DMS 273 (cell line): ENCODE data around the gene RIBC2.
"Not testable (repeated sequence)": the region's sequence is repeated elsewhere in the genome, so short reads cannot be mapped to it uniquely, and the experiment has no call there.

Experiments used
- DNase-seq: peaks from one replicate; lab custom pipeline; 2025; ENCODE audit not compliant: unreplicated experiment; lab: John Stamatoyannopoulos, UW

RIBC2 gene

GRCh38 chr22:45413368-45414211 is at the start of gene RIBC2, which contains the start of gene SMC1B:
Gene RIBC2 (plus strand): TSS chr22:45413693. CDS start chr22:45413887, 194 bp downstream.
Gene SMC1B (minus strand): TSS chr22:45413599. CDS start chr22:45413567, 32 bp downstream.
- DNase-seq, result peak; percentile 96

DNA sequence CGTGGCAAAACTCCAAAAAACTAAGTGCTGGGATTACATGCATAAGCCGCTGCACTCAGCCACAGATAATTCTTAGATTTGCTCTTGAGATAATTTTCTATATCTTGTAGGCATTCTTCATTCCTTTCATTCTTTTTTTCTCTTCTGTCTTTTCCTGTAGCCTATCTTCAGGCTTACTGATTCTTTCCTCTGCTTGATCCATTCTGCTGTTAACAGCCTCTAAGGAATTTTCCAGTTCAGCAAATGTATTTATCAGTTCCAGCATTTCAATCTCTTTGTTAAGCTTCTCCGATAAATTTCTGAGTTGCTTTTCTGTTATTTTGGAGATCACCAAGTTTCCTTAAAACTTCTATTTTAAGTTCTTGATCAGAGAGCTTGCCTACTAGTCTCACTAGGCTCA is 46.8 kb upstream of the RIBC2 start:
- no peak for DNase-seq

DNA sequence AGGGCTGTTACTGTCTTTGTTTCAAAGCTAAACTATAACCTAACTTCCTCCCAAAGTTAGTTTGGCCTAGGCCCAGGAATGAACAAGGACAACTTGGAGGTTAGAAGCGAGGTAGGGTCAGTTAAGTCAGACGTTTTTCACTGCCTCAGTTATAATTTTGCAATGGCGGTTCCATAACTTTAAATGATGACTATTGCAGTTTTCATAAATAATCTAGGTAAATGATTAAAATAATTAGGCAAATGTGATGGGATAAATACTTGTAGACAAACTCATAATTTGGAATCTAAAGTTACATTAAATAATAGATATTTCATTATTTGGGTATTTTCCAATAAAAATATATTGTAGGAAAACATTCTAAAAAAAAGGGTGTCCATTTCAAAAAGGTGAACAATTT is 39.9 kb upstream of the RIBC2 start:
- not testable (repeated sequence) for DNase-seq

- DNase-seq, result no peak
These were observed 37.5 kb upstream of the RIBC2 start for GRCh38 chr22:45376009-45376408.

- DNase-seq, result no peak
These were observed 36.8 kb upstream of the RIBC2 start for GRCh38 chr22:45376703-45377102.

- no peak for DNase-seq
These were observed 32.1 kb upstream of the RIBC2 start for GRCh38 chr22:45381348-45381747.

GRCh38 chr22:45389546-45389945 is 23.9 kb upstream of the RIBC2 start:
- DNase-seq, result no peak

DNA sequence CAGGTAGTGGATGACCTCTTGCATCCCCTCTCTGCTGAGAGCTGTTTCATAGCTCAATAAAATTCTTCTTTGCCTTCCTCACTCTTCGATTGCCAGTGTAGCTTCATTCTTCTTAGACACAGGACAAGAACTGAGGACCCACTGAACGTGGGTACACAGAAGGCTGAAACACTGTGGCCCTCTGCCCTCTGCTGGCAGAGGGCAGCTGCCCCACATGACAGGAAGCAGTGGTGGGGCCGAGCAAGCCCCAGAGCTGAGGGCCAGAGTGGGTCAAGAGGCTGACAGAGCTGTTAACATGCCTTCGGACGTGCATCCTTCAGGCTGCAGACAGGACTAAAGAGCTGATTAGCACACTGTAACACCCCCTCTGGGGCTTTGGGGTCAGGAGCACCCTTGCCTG is 15.7 kb upstream of the RIBC2 start:
- DNase-seq, result no peak

DNA sequence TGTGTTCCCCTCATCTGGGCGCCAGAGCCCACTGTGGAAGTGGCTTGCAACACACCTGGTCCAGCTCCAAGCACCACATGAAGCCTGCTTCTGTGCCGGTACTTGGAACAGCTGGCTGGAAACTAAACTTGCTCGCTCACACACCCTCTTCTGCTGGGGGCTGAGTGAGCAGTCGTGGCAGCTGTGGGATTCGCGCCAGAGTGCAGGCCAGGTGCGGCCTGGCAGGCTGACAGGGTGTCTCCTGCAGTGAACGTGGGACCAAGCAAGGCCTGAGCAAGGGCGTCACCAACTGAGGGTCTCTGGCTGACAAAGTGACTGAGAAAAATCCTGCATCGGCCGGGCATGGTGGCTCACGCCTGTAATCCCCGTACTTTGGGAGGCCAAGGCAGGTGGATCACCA is 15.3 kb upstream of the RIBC2 start:
- DNase-seq, result peak; percentile 46

GRCh38 chr22:45399712-45400445 is 13.6 kb upstream of the RIBC2 start:
- DNase-seq, result peak; percentile 79

DNA sequence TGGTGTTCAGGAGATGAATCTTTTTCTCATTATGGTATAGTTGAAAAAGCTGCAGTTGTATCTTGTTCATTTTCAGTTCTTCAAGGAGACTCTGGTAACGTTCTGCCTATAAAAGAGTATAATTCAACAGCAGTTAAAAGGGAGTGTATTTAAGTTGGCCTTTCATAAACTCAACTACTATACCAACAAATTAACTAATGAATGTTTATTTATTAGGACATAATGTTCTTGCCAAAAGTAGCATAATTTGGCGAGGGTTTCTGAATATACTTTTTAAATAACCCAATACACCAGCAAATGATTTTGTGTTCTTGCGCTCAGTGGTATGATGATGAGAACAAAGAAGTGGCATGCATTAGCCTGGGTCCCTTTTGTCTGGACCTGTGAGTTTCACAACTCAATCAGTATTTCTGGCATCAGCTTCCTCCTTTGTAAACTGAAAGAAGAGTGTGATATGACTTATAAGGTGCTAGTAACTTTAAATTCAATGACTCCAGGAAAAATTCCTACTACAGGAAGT is 11.0 kb upstream of the RIBC2 start:
- DNase-seq, result no peak

DNA sequence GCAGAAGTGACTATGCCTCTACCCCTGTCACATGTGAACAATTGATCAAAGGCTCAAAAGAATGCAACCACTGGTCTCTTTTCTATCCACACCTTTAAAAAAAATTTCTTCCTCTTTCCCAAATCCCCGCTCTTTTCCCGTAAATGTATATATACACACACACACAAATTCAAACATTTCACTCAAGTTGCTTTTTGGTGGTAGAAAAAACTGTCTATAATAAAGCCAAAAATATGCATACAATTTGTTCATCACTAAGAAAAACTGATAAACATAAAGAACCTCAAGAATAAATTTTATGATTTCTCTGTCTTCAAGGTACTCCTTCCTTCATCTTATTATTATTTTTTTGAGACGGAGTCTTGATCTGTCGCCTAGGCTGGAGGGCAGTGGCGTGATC is 5.7 kb upstream of the RIBC2 start:
- no peak for DNase-seq

- no peak for DNase-seq
These were observed 503 bp upstream of the RIBC2 start for GRCh38 chr22:45413013-45413367.

DNA sequence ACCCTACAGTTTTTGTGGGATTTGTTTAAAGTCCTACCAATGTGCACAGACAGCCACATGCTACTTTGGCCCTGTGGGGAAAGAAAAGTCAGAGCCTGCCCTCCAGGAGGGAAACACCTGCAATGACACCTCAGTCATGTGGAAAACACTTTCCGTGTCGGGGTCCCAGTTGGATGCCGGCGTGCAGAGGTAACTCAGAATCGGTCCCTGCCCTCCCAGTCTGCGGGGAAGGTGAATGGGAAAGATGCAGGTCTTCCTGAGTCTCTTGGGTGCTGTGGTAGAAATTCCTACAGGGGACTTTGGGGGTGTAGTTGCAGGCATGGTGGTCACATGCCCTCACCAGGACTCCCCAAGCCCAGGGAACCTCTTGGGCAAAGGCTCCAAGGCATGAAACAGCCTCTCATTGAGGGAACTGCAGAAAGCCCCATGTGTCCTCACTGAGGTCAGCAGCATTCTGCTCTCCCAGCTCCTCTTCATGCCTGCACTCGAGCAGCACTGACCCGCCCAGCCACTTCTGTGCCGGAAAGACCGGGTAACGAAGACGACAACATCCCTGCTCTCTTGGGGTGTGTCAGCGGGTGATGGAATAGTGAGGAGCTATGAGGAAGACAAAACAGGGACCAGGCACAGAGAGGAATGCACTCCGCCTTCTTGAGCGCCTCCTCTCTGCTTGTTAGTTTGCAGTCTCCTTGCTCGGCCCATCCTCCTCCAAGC is 4.7 kb downstream of the RIBC2 start:
- DNase-seq, result no peak

DNA sequence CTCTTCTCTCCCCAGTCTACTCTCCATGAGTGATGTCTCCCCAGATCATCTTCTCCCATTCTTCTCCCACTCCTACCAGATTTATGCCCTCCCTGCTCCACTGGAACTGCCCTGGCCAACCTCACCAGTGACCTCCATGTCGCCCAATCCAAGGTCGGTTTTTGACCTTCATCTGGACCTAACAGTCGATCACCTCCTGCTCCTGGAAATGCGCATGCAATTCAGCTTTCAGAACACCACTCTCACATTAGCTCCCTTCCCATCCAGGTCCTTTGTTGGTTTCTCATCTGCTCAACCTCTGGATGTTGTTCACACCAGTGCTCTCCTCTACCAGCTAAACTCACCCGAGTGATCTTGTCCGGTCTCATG is 5.3 kb downstream of the RIBC2 start:
- DNase-seq, result no peak

- no peak for DNase-seq
These were observed 6.5 kb downstream of the RIBC2 start for GRCh38 chr22:45420011-45420410.

GRCh38 chr22:45420539-45420938 is 7.0 kb downstream of the RIBC2 start:
- DNase-seq, result no peak

DNA sequence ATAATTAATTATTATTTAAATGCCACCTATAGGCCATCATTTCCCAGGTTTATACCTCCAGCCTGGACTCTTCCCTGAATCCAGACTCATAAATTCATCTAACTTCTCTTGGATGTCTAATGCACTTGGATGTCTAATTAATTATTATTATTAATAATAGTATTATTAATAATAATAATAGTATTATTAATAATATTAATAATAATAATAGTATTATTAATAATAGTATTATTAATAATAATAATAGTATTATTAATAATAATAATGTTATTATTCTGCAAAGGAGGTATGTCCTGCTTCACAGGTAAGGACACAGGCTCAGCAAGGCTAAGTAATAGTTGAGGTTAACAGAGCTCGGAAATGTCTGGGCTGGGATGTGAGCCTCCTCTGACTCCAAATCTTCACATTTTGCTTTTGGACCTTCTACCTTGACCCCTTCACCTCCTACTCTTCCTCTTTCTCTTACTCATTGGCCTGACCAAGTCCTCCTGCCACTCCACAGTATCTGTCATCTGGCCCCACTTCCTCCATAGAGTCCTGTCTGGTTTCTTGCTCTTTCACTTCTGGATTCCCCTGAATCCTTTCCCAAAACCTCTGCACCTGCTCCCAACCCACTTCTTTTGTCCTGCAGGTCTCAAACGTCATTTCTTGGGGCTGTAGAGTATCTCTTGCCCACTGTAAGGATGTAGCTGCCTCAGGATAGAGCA is 8.0 kb downstream of the RIBC2 start:
- DNase-seq, result no peak

- DNase-seq, result no peak
These were observed 8.9 kb downstream of the RIBC2 start for GRCh38 chr22:45422237-45422983.

DNA sequence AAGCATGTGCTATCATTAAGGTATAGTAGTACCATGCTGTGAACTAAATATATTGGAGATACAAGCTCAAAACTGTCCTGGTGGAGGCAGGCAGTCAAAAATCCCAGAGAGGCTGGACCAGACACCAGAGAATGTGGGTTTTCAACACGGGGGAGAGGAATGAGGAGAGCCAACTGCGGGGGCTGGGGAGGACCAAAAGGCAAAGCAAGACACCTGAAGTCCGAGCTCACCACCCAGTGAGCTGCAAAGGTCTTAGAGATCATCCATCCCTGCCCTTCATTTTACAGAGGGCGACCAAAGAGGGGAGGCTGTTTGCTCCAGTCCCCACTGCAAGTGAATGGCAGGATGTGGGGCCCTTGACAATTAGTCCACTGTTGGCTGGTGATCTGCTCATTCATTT is 10.0 kb downstream of the RIBC2 start:
- DNase-seq, result no peak
